Measurements from ENCODE around the gene COG8.
"Not testable (repeated sequence)": the region's sequence is repeated elsewhere in the genome, so short reads cannot be mapped to it uniquely, and the experiment has no call there.

COG8 gene

DNA sequence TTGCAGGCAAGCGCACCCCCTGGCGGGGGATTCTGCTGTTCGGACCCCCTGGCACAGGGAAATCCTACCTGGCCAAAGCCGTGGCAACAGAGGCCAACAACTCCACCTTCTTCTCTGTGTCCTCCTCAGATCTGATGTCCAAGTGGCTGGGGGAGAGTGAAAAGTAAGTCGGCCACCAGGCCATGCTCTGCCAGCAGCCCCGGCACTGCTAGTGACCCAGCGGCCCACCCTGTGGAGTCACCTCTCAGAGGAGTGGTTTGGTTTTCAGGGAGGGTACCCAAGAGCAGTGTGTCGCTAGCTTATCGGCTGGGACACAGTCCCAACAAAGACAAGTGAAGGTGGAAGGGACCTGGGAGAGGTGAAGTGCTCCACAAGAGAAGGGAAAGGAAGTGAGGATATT lies 20.0 kb downstream of the COG8 start:
- no peak for DNase-seq (ENCODE audit: low spot score)

- no peak for DNase-seq (ENCODE audit: low spot score)
Measured at GRCh38 chr16:69318911-69319289, 20.5 kb downstream of the COG8 start.

- DNase-seq (ENCODE audit: low spot score): no peak
Measured at GRCh38 chr16:69318177-69318910, 21.0 kb downstream of the COG8 start.

DNA sequence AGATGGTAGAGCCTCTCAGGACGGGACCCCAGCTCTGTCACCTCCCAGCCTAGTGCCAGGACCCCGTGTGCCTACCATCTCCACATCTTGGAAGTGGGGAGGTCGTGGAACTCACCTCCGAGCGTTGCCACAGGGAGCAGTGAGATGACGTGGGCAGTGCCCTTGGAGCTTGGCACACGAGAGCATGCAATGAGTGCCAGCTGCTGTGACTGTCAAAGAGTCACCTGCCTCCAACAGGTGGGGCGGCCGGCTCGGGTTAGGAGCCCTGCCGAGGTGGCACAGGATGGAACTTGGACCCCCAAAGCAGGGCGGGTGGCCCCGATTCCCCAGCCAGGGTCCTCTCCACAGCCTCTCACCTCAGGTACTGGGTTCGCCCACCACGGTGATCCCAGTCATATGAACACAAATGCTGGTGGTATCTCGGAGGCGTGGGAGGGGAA lies 22.7 kb downstream of the COG8 start:
- DNase-seq (ENCODE audit: low spot score): no peak

GRCh38 chr16:69315486-69316311 lies 23.7 kb downstream of the COG8 start:
- DNase-seq (ENCODE audit: low spot score): no peak

GRCh38 chr16:69314534-69314933 lies 24.8 kb downstream of the COG8 start:
- DNase-seq (ENCODE audit: low spot score): peak; percentile 46

GRCh38 chr16:69313469-69313868 lies 25.9 kb downstream of the COG8 start:
- no peak for DNase-seq (ENCODE audit: low spot score)

DNA sequence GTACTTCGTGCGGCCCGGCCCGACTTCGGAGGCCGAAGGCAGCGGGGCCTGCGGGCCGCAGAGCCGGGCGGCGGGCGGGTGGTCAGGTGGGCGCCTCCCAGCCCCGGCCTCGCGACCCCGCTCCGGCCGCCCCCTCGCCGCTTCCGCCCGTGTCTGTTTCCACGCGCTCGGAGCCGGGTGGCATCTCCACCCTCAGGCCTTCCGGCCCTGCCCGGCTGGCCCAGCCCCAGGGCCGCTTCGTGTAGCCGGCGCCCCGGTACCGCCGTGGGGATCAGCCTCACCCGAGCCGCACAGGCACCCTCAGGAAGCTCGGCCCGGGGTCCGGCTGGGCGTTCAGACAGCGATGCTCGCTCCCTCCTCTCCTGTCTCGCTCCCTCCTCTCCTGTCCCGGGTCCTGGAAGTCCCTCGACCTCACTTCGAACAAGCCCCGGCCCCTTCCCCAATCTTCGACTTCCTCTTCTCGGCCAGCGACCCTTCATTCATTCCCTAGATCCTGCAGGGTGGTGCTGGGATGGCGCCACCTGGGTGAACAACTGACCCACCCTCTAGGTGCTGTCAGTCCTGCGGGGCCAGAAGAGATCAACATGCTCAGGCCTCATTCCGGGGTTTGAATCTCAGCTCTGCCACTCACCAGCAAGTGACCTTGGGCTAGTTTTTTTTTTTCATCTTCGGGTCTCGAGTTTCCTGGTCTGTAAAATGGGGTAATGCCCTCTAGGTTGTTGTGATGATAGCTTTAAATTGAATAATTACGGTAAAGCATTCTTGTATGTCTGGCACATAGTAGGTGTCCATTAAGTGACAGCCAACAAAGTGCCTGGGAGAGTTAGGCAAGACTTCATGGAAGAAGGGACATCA lies 27.6 kb downstream of the COG8 start:
- DNase-seq (ENCODE audit: low spot score): no peak

DNA sequence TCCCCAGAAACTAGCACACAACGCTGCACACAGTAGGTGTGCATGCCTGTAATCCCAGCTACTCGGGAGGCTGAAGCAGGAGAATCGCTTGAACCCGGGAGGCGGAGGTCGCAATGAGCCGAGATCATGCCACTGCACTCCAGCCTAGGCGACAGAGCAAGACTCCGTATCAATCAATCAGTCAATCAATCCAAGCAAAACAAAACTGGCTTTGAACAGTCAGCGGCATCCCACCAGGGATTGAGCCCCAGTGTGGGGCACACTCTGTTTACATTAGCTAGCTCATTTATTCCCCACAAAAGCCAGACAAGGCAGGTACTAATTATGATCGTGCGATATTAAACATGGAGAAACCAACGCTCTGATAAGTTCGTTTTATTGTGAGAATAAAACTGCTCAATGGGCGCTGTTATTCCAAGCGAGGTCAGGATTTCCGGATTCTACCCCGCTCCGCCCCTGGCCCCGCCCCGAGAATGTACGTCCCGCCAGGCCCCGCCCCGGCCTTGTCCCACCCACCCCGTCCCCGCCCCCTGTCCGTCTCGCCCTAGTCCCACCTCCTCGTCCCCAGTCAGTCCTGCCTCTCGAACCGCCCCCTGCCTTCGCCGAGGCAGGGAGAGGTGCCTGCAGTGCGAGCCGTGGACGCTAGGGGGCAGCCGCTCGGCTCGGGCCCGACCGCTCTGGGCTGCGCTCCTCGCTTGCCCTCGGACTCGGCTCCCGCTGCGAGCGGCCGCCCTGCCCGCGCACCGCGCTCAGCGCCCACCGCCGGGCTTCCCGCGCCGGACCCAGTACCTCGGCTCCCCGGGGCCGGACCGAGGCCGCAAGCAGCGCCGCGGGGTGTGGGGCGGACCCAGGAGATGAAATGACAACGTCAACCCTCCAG lies 28.5 kb downstream of the COG8 start, which contains the start of gene VPS4A:
VPS4A (plus strand) TSS at position 698 of the 880 bp plus-strand sequence; CDS start at position 860, 162 bp downstream.
- peak; percentile 96 for DNase-seq (ENCODE audit: low spot score)

DNA sequence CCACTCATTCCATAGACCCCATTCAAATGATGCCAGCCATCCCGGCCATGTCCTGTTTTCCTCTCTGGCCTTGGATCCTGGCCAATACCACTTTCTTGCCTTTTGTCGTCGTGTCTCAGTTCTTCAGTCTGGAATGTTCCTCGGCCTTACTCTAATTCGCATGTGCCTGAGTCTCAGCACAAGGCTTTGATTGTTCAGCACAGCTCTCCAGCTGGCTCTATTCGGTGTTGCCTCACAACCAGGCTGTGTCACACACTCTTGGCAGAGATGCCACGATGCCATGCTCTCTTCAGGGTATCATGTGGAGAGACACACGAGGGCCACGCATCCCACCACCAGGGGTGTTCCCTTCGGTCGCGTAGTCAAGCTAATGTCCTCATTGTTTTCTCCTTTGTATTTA lies 30.0 kb downstream of the COG8 start:
- DNase-seq (ENCODE audit: low spot score): peak; percentile 89

- no peak for DNase-seq (ENCODE audit: low spot score)
Measured at GRCh38 chr16:69307856-69308255, 31.5 kb downstream of the COG8 start.

- no peak for DNase-seq (ENCODE audit: low spot score)
Measured at GRCh38 chr16:69307091-69307490, 32.3 kb downstream of the COG8 start.

GRCh38 chr16:69306031-69306430 lies 33.3 kb downstream of the COG8 start:
- no peak for DNase-seq (ENCODE audit: low spot score)

DNA sequence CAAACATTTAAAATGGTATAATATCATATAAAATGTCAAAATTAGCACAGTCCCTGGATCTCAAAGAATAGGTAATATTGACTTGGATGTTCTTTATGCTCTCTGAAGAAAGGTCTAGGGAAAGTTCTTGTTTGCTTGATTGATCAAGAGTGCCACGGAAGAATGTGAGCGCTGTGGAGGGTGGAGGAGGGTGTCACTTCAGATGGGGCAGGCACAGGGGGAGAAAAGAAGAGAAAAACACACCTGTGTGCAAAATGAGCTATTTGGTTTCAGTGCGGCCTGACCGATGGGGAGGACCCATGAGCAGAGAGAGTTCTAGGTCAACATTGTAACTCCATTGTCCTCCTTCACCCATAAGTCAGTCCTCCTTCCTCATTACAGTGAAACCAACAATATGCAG lies 37.1 kb downstream of the COG8 start:
- no peak for DNase-seq (ENCODE audit: low spot score)

- no peak for DNase-seq (ENCODE audit: low spot score)
Measured at GRCh38 chr16:69301861-69302260, 37.5 kb downstream of the COG8 start.

DNA sequence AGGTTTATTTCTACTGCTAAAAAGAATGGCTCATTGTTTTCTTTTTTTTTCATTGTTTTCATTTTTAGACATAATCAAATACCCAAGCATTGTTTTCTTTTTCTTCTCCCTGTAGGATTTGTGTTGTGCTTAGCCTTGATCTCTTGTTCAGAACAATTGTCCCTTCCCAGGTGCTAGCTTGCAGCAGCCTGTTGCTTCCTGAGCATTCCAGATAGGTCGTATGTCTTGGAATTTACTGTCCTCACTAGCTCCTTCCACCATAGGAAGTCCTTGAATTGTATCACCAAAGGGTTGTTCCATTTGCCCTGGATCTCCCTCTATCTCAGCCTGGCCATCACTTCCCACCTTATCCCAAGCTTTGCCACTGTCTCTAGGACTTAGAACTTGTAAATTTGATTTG lies 38.2 kb downstream of the COG8 start:
- DNase-seq (ENCODE audit: low spot score): no peak

GRCh38 chr16:69298261-69298660 lies 41.1 kb downstream of the COG8 start:
- DNase-seq (ENCODE audit: low spot score): no peak

DNA sequence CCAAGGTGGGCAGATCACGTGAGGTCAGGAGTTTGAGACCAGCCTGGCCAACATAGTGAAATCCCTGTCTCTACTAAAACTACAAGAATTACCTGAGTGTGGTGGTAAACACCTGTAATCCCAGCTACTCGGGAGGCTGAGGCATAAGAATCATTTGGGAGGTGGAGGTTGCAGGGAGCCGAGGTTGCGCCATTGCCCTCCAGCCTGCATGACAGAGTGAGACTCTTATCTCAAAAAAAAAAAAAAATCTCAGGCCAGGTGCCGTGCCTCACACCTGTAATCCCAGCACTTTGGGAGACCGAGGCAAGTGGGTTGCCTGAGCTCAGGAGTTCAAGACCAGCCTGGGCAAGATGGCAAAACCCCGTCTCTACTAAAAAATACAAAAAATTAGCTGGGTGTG lies 42.6 kb downstream of the COG8 start:
- DNase-seq (ENCODE audit: low spot score): not testable (repeated sequence)

- DNase-seq (ENCODE audit: low spot score): no peak
Measured at GRCh38 chr16:69294051-69294450, 45.3 kb downstream of the COG8 start.

GRCh38 chr16:69293401-69293800 lies 46.0 kb downstream of the COG8 start:
- no peak for DNase-seq (ENCODE audit: low spot score)

DNA sequence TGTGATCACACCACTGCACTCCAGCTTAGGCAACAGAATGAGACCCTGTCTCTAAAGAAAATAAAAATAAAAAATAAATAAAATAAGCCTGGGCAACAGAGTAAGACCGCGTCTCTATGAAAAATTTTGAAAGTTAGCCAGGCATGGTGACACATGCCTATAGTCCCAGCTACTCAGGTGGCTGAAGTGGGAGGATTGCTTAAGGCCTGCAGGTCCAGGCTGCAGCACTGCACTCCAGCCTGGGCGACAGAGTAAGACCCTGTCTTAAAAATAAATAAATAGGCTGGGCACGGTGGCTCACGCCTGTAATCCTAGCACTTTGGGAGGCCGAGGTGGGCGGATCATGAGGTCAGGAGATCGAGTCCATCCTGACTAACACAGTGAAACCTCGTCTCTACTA lies 47.7 kb downstream of the COG8 start:
- not testable (repeated sequence) for DNase-seq (ENCODE audit: low spot score)
